Stomach (tissue), 9 donors: ENCODE data around the gene MYOZ2. TPM values are rescaled to one million over a fixed set of nuclear protein-coding genes. Genes with fewer than 3 reads are reported as not detected.

Experiments used
- DNase-seq, 2 donors: peaks; one replicate each; pipeline versions ENCODE4 v3.0.0 to v3.0.0-alpha.2; 2013 to 2019
- H3K27ac ChIP-seq, 5 donors: fragments of 200-600 bp in 4 of 5; sonication (generic) in 4 of 5; one replicate each; pipeline ENCODE4 v1.5.1; 2013 to 2019; ENCODE audit warnings: mild to moderate bottlenecking in 1 of 5, moderate library complexity in 1 of 5
- H3K27me3 ChIP-seq, 3 donors: fragments of 200-600 bp; sonication (generic); one replicate each; pipeline ENCODE4 v1.5.1; 2017 to 2019; ENCODE audit warnings: mixed run types in 1 of 3
- H3K36me3 ChIP-seq, 4 donors: fragments of 200-600 bp; sonication (generic); 1 replicate in 3 of 4; 2 replicates in 1 of 4; pipeline ENCODE4 v1.5.1; 2016 to 2019
- H3K4me1 ChIP-seq, 4 donors: fragments of 200-600 bp; sonication (generic); one replicate each; pipeline ENCODE4 v1.5.1; 2016 to 2019
- H3K4me3 ChIP-seq, 4 donors: fragments of 200-600 bp; sonication (generic) in 3 of 4; one replicate each; pipeline ENCODE4 v1.5.1; 2016 to 2019; ENCODE audit warnings: mild to moderate bottlenecking in 1 of 4
- H3K9me3 ChIP-seq, 4 donors: fragments of 200-600 bp; sonication (generic); one replicate each; pipeline ENCODE4 v1.5.1; 2016 to 2019
- CTCF ChIP-seq, 7 experiments: fragments of 450-650 bp in 4 of 7; fragments of 200-600 bp in 3 of 7; sonication (generic) in 3 of 7; IDR thresholded peaks; one replicate each; pipeline ENCODE4 v1.5.1; 2016 to 2019; ENCODE audit warnings: antibody characterized with exemption in 7 of 7, control low read depth in 2 of 7, mild to moderate bottlenecking in 1 of 7
- EP300 ChIP-seq: sonication (generic); formaldehyde crosslinking; IDR thresholded peaks from one replicate; pipeline ENCODE4 v1.6.1; 2017; ENCODE audit warnings: antibody characterized with exemption
- POLR2A ChIP-seq, 4 donors: fragments of 450-650 bp; IDR thresholded peaks; one replicate each; pipeline ENCODE4 v1.6.1; 2016; ENCODE audit warnings: antibody characterized with exemption in 4 of 4, control low read depth in 2 of 4, mild to moderate bottlenecking in 1 of 4, moderate library complexity in 1 of 4
- POLR2AphosphoS5 ChIP-seq, 3 donors: sonication (generic); formaldehyde crosslinking; IDR thresholded peaks; one replicate each; pipeline ENCODE4 v1.6.1; 2016; ENCODE audit warnings: antibody characterized with exemption in 3 of 3
- WGBS, 5 donors: extraction: QIAGEN DNeasy Blood & Tissue Kit in 3 of 5; methylation state at CpG; one replicate each; pipeline versions ENCODE4 v1.1.5 to v1.1.7; 2013 to 2018; 5-methylcytosine and 5-hydroxymethylcytosine counted together
- intact Hi-C: fragments of 100-400 bp; cut with DNase I; formaldehyde crosslinking; loops from one replicate; pipeline ENCODE4 v1.15.1; 2023; ENCODE audit warnings: low total_unique reads
- polyA plus RNA-seq, 3 donors: library from polyadenylated mRNA; stranded (reverse); fragments of 200-250 nt; gene quantifications; one replicate each; pipeline ENCODE4 v1.2.3, GENCODE V29; 2013
- total RNA-seq, 5 donors: library from RNA; depleted of rRNA; stranded (reverse); fragments of >200 nt; gene quantifications; one replicate each; pipeline versions ENCODE4 v1.1.0 to v1.2.3, GENCODE V29; 2014 to 2016
- donor health status: healthy with polysubstance abuse.
- donor health status: Bipolar disorder and iron deficiency.
- donor health status: healthy.

Gene MYOZ2
- total and polyA plus RNA-seq, 8 donors, result 0.31 to 1.4 (median 0.59) TPM; not detected in 2

DNA sequence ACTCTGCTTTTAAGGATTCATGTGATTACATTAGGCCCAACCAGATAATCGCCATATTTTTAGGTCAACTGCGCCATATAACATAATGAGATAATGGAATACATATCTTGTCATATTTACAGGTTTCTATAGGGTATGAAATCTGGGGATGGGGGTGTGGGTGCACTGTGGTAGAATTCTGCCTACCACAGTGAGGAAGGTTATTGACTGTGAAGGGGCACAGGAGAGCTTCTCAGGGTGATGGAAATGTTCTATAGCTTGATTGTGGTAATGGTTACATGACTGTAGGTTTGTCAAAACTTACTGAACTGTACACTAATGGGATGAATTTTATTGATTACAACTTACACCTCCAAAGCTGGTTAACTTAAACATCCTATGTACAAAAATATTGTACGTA lies 92.8 kb downstream of the MYOZ2 start:
- peaks cover 6 to 35% (median 17%) of the 10 kb centered on the region in 4 donors for H3K4me1 ChIP-seq
- no peaks in the 10 kb centered on the region for H3K27me3 ChIP-seq
- no peak overlapping the region for H3K4me3 ChIP-seq
- no peaks in the 10 kb centered on the region for H3K9me3 ChIP-seq
- intact Hi-C loops, result no loop called here
- H3K36me3 ChIP-seq, result peaks cover 0 to 43% (median 18%) of the 10 kb centered on the region in 4 donors
- H3K27ac ChIP-seq, result no peak overlapping the region
- DNase-seq, result no peak
- TF ChIP-seq CTCF (IDR thresholded peaks at IDR 0.05), result no peak
- no peak for TF ChIP-seq EP300
- no peak for TF ChIP-seq POLR2AphosphoS5 (IDR thresholded peaks at IDR 0.05)
- TF ChIP-seq POLR2A (IDR thresholded peaks at IDR 0.05), result no peak
- WGBS, 5 donors, result 93 to 97% (median 97%) methylated on average over 3 of the region's 3 CpGs

DNA sequence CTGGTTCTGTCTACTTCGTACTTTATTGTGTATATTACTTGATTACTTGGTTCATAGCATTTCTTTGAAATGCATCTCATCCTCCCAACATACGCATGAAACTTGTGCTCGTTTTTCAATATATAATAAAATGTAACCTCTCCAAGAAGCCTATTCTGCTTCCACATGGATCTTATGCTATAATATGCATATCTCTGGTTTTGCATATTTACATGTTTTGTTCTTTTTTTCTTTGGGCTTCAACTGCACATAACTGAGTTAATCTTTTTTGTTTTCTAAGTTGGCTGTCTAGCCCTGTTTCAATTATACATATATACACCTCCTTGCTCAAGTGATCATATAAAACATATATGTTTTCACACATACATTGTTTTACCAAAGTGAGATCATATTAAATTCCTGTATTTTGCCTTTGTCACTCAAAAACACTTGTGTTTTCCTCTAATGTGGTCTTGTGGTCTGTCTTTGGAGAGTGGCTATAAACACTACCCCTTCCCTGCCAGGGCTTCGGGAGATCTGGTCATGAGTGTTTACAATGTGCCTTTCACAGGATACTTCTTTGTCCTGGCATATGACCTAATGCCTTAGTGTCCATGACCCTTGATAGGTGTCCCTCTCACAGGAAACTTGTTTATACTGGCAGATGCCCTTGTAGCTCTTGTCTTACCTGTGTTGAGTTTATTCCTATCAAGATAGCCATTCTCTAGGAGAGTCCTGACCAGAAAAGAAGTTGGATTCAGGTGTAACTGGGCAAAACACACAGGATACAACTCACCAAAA lies 94.5 kb downstream of the MYOZ2 start:
- peaks cover 6 to 47% (median 26%) of the 10 kb centered on the region in 4 donors for H3K4me1 ChIP-seq
- H3K27me3 ChIP-seq, result no peaks in the 10 kb centered on the region
- TF ChIP-seq EP300 (no peak), POLR2AphosphoS5 (IDR thresholded peaks at IDR 0.05) (no peak), POLR2A (IDR thresholded peaks at IDR 0.05) (no peak), CTCF (IDR thresholded peaks at IDR 0.05) (no peak)
- H3K9me3 ChIP-seq, result no peaks in the 10 kb centered on the region
- no peak overlapping the region for H3K27ac ChIP-seq
- DNase-seq, result no peak
- 73 to 84% (median 77%) methylated on average over 4 of the region's 4 CpGs for WGBS, 5 donors
- H3K36me3 ChIP-seq, result peaks cover 1 to 31% (median 13%) of the 10 kb centered on the region in 4 donors
- intact Hi-C loops, result no loop called here
- no peak overlapping the region for H3K4me3 ChIP-seq

DNA sequence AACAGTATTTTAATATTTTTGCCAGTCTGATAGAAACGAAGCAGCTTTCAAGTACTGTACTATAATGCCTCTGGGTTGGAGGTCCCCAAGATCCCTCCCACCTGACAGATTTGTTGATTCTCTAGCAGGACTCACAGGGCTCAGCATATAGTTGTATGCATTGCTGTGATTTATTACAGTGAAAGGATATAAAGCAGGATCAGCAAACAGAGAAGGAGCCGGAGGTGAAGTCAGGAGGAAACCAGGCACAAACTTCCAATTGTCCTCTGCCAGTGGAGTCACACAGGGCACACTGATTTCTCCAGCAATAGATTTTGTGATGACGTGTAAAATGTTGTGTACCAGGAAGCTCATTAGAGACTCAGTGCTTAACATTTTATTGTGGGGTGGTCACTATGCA lies 95.9 kb downstream of the MYOZ2 start:
- peaks cover 6 to 50% (median 26%) of the 10 kb centered on the region in 4 donors for H3K4me1 ChIP-seq
- no peaks in the 10 kb centered on the region for H3K9me3 ChIP-seq
- peak in 1 of 2 donors; percentile 9 for DNase-seq
- intact Hi-C loops, result no loop called here
- no peak overlapping the region for H3K4me3 ChIP-seq
- TF ChIP-seq CTCF (IDR thresholded peaks at IDR 0.05), result no peak
- no peak for TF ChIP-seq EP300
- no peak for TF ChIP-seq POLR2AphosphoS5 (IDR thresholded peaks at IDR 0.05)
- TF ChIP-seq POLR2A (IDR thresholded peaks at IDR 0.05), result no peak
- 42 to 62% (median 51%) methylated on average over 3 of the region's 3 CpGs for WGBS, 5 donors
- peak overlapping the region in 2 of 5 donors; percentile 12 to 35 for H3K27ac ChIP-seq
- H3K27me3 ChIP-seq, result no peaks in the 10 kb centered on the region
- peaks cover 13 to 39% (median 27%) of the 10 kb centered on the region in 4 donors for H3K36me3 ChIP-seq

DNA sequence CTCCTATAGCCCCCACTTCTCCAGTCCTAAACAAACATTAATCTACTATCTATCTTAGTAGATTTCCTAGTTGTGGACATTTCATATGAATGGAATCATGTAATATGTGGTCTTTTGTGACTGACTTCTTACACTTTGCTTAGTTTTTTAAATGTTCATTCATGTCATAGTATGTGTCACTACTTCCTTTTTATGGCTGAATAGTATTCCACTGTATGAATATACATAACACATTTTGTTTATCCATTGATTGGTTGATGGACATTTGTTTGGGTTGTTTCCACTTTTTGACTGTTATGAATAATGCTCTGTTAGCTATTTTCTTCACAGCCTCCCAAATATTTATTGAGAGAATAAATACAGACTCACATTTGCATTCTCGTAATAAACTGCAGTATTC lies 96.7 kb downstream of the MYOZ2 start:
- Histone ChIP-seq H3K27ac (no peak overlapping the region), H3K4me3 (no peak overlapping the region), H3K27me3 (no peaks in the 10 kb centered on the region), H3K9me3 (no peaks in the 10 kb centered on the region), H3K4me1 (peaks cover 3 to 46% (median 26%) of the 10 kb centered on the region in 4 donors), H3K36me3 (peaks cover 13 to 42% (median 31%) of the 10 kb centered on the region in 4 donors)
- intact Hi-C loops, result no loop called here
- TF ChIP-seq EP300, result no peak
- TF ChIP-seq POLR2A (IDR thresholded peaks at IDR 0.05), result no peak
- no peak for TF ChIP-seq CTCF (IDR thresholded peaks at IDR 0.05)
- TF ChIP-seq POLR2AphosphoS5 (IDR thresholded peaks at IDR 0.05), result no peak
- WGBS, 5 donors, result 92 to 100% (median 96%) methylated on average over 1 of the region's 1 CpG
- no peak for DNase-seq
